Smooth muscle cell (in vitro differentiated cells): ENCODE results near the gene PDGFA. TPM values are rescaled to one million over a fixed set of nuclear protein-coding genes. Genes with fewer than 3 reads are reported as not detected.
A peak's percentile ranks its signal among the peaks of the same experiment; 100 is the strongest.

Experiments
- DNase-seq: peaks from one replicate; lab custom pipeline; 2025; ENCODE audit not compliant: unreplicated experiment; lab: John Stamatoyannopoulos, UW
- H2AFZ ChIP-seq: fragments of 200-600 bp; sonication (generic); 2 replicates; pipeline ENCODE4 v1.6.0; 2016; ENCODE audit warnings: antibody characterized with exemption, low read depth, mild to moderate bottlenecking
- H3F3A ChIP-seq: fragments of 200-600 bp; sonication (generic); 2 replicates; pipeline ENCODE4 v1.6.0; 2017; ENCODE audit warnings: antibody characterized with exemption, low read depth
- H3K27ac ChIP-seq: fragments of 200-600 bp; sonication (generic); 2 replicates; pipeline ENCODE4 v1.5.1; 2016; ENCODE audit warnings: low read depth, mild to moderate bottlenecking
- H3K27me3 ChIP-seq: fragments of 200-600 bp; sonication (generic); 2 replicates; pipeline ENCODE4 v1.6.1; 2016; ENCODE audit warnings: low read depth, mild to moderate bottlenecking
- H3K36me3 ChIP-seq: fragments of 200-600 bp; sonication (generic); 2 replicates; pipeline ENCODE4 v1.5.1; 2016; ENCODE audit warnings: low read depth
- H3K4me1 ChIP-seq: fragments of 200-600 bp; sonication (generic); 2 replicates; pipeline ENCODE4 v1.5.1; 2016; ENCODE audit warnings: low read depth
- H3K4me2 ChIP-seq: fragments of 200-600 bp; sonication (generic); 2 replicates; pipeline ENCODE4 v1.6.0; 2016; ENCODE audit warnings: mild to moderate bottlenecking
- H3K4me3 ChIP-seq: fragments of 200-600 bp; sonication (generic); 2 replicates; pipeline ENCODE4 v1.5.1; 2016; ENCODE audit warnings: mild to moderate bottlenecking
- H3K79me2 ChIP-seq: fragments of 200-600 bp; sonication (generic); 2 replicates; pipeline ENCODE4 v1.6.0; 2016; ENCODE audit warnings: low read depth, mild to moderate bottlenecking
- H3K9ac ChIP-seq: fragments of 200-600 bp; sonication (generic); 2 replicates; pipeline ENCODE4 v1.6.0; 2016; ENCODE audit warnings: low read depth
- H3K9me3 ChIP-seq: fragments of 200-600 bp; sonication (generic); replicated peaks from 2 replicates; pipeline ENCODE4 v1.5.1; 2016; ENCODE audit warnings: low read depth
- H4K20me1 ChIP-seq: fragments of 200-600 bp; sonication (generic); 2 replicates; pipeline ENCODE4 v1.6.0; 2016; ENCODE audit warnings: low read depth
- CTCF ChIP-seq: fragments of 200-600 bp; sonication (generic); IDR thresholded peaks from 2 replicates; pipeline ENCODE4 v1.5.1; 2017; ENCODE audit warnings: borderline replicate concordance, mild to moderate bottlenecking, antibody characterized with exemption; ENCODE audit not compliant: insufficient read depth, poor library complexity, severe bottlenecking
- whole genome bisulfite sequencing: methylation state at CpG from one replicate; pipeline ENCODE4 v1.1.7; 2016; ENCODE audit warnings: low lambda C conversion rate; 5-methylcytosine and 5-hydroxymethylcytosine counted together
- polyA plus RNA-seq: library from polyadenylated mRNA; unstranded; fragments of >200 nt; fragmentation: Nextera tagmentation; extraction: Ambion mirVana; gene quantifications from 2 replicates; pipeline ENCODE4 v1.2.1, GENCODE V29; 2016
- total RNA-seq: library from RNA; depleted of rRNA; stranded (reverse); fragments of >200 nt; gene quantifications from 2 replicates; pipeline ENCODE4 v1.2.3, GENCODE V29; 2014

Gene PDGFA
- total and polyA plus RNA-seq, 2 experiments from 2014 or later: 32.0 to 68.1 TPM

GRCh38 chr7:514651-515598, 4.7 kb downstream of the PDGFA start:
- H3K36me3 ChIP-seq: no peaks in the 10 kb centered on the region
- H3K27ac ChIP-seq: peak overlapping the region; percentile 77
- WGBS: 58% methylated on average over 25 of the region's 25 CpGs
- H3K27me3 ChIP-seq: no peaks in the 10 kb centered on the region
- H3K9me3 ChIP-seq: no peaks in the 10 kb centered on the region
- peaks cover 81% of the 10 kb centered on the region for H4K20me1 ChIP-seq
- H3K79me2 ChIP-seq: peaks cover 78% of the 10 kb centered on the region
- DNase-seq: no peak
- H3K9ac ChIP-seq: no peak overlapping the region
- H2AFZ ChIP-seq: no peak overlapping the region
- H3K4me2 ChIP-seq: peak overlapping the region; percentile 94
- TF ChIP-seq CTCF: no peak
- H3K4me1 ChIP-seq: peaks cover 26% of the 10 kb centered on the region
- H3F3A ChIP-seq: peaks cover 7% of the 10 kb centered on the region
- peak overlapping the region; percentile 97 for H3K4me3 ChIP-seq

GRCh38 chr7:514242-514641, 5.4 kb downstream of the PDGFA start:
- H3K9me3 ChIP-seq: no peaks in the 10 kb centered on the region
- H3K4me1 ChIP-seq: peaks cover 26% of the 10 kb centered on the region
- H3K27ac ChIP-seq: peak overlapping the region; percentile 77
- H3K36me3 ChIP-seq: no peaks in the 10 kb centered on the region
- peak overlapping the region; percentile 94 for H3K4me2 ChIP-seq
- peaks cover 85% of the 10 kb centered on the region for H3K79me2 ChIP-seq
- peak overlapping the region; percentile 26 for H3K9ac ChIP-seq
- WGBS: 90% methylated on average over 10 of the region's 10 CpGs
- no peak overlapping the region for H3K4me3 ChIP-seq
- TF ChIP-seq CTCF: no peak
- H2AFZ ChIP-seq: no peak overlapping the region
- peaks cover 88% of the 10 kb centered on the region for H4K20me1 ChIP-seq
- DNase-seq: no peak
- peaks cover 7% of the 10 kb centered on the region for H3F3A ChIP-seq
- no peaks in the 10 kb centered on the region for H3K27me3 ChIP-seq

- no peak for DNase-seq
- Histone ChIP-seq H3K9ac (peak overlapping the region; percentile 26), H3K36me3 (no peaks in the 10 kb centered on the region), H3K79me2 (peaks cover 85% of the 10 kb centered on the region), H3K4me1 (peaks cover 26% of the 10 kb centered on the region), H3K27me3 (no peaks in the 10 kb centered on the region), H4K20me1 (peaks cover 91% of the 10 kb centered on the region), H3K27ac (peak overlapping the region; percentile 77), H2AFZ (no peak overlapping the region), H3F3A (peaks cover 4% of the 10 kb centered on the region), H3K4me3 (no peak overlapping the region), H3K9me3 (no peaks in the 10 kb centered on the region), H3K4me2 (peak overlapping the region; percentile 57)
- 70% methylated on average over 20 of the region's 20 CpGs for WGBS
- TF ChIP-seq CTCF: no peak
Observed at GRCh38 chr7:513521-514166, 6.0 kb downstream of the PDGFA start.
